Tibial nerve (tissue), 4 donors: Measurements from ENCODE around the gene LBH.

ENCODE experiments used
- CTCF ChIP-seq, 5 experiments: fragments of 200-600 bp in 3 of 5; fragments of 450-650 bp in 2 of 5; sonication (generic) in 3 of 5; IDR thresholded peaks; one replicate each; pipeline ENCODE4 v1.5.1; 2016 to 2019; ENCODE audit warnings: antibody characterized with exemption in 5 of 5, mild to moderate bottlenecking in 3 of 5, moderate library complexity in 2 of 5
- EP300 ChIP-seq, 2 donors: sonication (generic); formaldehyde crosslinking; IDR thresholded peaks; one replicate each; pipeline ENCODE4 v1.6.1; 2017; ENCODE audit warnings: antibody characterized with exemption in 2 of 2, mild to moderate bottlenecking in 1 of 2
- POLR2A ChIP-seq, 2 donors: fragments of 450-650 bp; IDR thresholded peaks; one replicate each; pipeline ENCODE4 v1.6.1; 2017; ENCODE audit warnings: antibody characterized with exemption in 2 of 2, mild to moderate bottlenecking in 2 of 2, moderate library complexity in 2 of 2

- TF ChIP-seq CTCF (IDR thresholded peaks at IDR 0.05) (no peak), EP300 (IDR thresholded peaks at IDR 0.05) (no peak), POLR2A (IDR thresholded peaks at IDR 0.05) (no peak)
These were observed 34.8 kb downstream of the LBH start for GRCh38 chr2:30266051-30266621.
